ENCODE results near the gene DAD1.
"Not testable (repeated sequence)": the region's sequence is repeated elsewhere in the genome, so short reads cannot be mapped to it uniquely, and the experiment has no call there.

DAD1 gene

DNA sequence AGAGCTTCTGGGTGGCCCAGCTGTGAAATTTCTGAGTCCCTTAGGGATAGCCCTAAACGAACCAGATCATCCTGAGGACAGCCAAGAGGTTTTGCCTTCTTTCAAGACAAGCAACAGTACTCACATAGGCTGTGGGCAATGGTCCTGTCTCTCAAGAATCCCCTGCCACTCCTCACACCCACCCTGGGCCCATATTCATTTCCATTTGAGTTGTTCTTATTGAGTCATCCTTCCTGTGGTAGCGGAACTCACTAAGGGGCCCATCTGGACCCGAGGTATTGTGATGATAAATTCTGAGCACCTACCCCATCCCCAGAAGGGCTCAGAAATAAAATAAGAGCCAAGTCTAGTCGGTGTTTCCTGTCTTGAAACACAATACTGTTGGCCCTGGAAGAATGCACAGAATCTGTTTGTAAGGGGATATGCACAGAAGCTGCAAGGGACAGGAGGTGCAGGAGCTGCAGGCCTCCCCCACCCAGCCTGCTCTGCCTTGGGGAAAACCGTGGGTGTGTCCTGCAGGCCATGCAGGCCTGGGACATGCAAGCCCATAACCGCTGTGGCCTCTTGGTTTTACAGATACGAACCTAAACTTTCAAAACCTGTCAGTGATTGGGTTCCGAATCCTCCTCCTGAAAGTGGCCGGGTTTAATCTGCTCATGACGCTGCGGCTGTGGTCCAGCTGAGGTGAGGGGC, 38.9 kb downstream of the DAD1 start:
- peak; percentile 40 for DNase-seq

DNA sequence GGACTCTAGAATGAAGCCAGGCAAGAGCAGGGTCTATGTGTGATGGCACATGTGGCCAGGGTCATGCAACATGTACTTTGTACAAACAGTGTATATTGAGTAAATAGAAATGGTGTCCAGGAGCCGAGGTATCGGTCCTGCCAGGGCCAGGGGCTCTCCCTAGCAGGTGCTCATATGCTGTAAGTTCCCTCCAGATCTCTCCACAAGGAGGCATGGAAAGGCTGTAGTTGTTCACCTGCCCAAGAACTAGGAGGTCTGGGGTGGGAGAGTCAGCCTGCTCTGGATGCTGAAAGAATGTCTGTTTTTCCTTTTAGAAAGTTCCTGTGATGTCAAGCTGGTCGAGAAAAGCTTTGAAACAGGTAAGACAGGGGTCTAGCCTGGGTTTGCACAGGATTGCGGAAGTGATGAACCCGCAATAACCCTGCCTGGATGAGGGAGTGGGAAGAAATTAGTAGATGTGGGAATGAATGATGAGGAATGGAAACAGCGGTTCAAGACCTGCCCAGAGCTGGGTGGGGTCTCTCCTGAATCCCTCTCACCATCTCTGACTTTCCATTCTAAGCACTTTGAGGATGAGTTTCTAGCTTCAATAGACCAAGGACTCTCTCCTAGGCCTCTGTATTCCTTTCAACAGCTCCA, 39.6 kb downstream of the DAD1 start:
- no peak for DNase-seq

DNA sequence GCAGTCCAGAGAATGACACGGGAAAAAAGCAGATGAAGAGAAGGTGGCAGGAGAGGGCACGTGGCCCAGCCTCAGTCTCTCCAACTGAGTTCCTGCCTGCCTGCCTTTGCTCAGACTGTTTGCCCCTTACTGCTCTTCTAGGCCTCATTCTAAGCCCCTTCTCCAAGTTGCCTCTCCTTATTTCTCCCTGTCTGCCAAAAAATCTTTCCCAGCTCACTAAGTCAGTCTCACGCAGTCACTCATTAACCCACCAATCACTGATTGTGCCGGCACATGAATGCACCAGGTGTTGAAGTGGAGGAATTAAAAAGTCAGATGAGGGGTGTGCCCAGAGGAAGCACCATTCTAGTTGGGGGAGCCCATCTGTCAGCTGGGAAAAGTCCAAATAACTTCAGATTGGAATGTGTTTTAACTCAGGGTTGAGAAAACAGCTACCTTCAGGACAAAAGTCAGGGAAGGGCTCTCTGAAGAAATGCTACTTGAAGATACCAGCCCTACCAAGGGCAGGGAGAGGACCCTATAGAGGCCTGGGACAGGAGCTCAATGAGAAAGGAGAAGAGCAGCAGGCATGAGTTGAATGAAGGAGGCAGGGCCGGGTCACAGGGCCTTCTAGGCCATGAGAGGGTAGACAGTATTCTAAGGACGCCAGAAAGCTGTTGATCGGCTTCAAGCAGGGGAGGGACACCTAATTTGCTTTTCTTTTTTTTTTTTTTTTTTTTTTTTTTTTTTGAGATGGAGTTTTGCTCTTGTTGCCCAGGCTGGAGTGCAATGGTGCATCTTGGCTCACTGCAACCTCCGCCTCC, 40.9 kb downstream of the DAD1 start:
- DNase-seq, result no peak

- DNase-seq, result peak; percentile 19
These were observed 41.6 kb downstream of the DAD1 start for GRCh38 chr14:22547313-22547947.

DNA sequence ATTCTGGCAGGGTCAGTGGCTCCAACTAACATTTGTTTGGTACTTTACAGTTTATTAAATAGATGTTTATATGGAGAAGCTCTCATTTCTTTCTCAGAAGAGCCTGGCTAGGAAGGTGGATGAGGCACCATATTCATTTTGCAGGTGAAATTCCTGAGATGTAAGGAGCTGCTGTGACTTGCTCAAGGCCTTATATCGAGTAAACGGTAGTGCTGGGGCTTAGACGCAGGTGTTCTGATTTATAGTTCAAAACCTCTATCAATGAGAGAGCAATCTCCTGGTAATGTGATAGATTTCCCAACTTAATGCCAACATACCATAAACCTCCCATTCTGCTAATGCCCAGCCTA, 42.3 kb downstream of the DAD1 start:
- DNase-seq, result no peak

- peak; percentile 79 for DNase-seq
These were observed 42.9 kb downstream of the DAD1 start for GRCh38 chr14:22545842-22546721.

DNA sequence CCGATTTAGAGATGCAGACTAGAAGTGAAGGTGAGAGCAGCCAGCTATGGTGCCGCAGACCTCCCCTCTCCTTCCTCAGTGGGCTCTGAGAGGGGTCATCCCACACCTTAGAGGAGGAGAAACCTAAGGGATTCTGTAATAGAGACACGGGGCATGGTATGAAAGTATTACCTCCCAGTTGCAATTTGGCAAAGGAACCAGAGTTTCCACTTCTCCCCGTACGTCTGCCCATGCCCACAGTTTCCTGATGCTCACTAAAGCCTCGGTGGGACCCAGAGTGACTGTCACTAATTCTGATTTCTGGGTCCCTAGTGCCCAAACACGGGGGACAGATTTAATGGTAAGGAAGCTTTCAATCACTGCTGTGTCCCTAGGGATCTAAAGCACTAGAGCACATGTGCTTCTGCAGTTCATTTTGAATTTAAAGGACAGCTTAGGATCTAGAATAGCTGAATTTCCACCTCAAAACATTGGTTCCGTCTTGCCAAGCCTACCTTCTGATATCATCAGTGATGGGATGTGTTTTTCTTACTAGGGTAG, 44.1 kb downstream of the DAD1 start:
- DNase-seq, result no peak

DNA sequence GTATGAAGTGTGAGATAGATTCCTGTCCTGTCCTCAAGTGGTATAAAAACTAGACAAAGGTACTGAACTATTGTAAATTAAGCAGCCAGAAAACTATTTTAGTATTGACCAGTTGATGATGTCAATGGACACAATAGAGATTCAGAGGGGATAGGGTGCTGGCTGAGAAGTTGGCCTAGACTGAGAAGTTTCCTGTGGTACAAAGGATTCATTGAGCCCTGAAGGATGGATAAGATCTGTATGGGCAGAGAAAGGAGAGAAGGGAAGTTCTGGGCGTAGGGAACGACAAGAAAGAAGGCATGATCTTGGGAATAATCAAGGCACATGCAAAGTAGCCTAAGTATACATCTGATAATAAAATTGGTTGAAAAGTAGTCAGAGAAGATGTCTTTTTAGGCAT, 44.6 kb downstream of the DAD1 start:
- no peak for DNase-seq

- not testable (repeated sequence) for DNase-seq
These were observed 45.3 kb downstream of the DAD1 start for GRCh38 chr14:22543570-22544357.

- DNase-seq, result no peak
These were observed 46.7 kb downstream of the DAD1 start for GRCh38 chr14:22542360-22542759.

DNA sequence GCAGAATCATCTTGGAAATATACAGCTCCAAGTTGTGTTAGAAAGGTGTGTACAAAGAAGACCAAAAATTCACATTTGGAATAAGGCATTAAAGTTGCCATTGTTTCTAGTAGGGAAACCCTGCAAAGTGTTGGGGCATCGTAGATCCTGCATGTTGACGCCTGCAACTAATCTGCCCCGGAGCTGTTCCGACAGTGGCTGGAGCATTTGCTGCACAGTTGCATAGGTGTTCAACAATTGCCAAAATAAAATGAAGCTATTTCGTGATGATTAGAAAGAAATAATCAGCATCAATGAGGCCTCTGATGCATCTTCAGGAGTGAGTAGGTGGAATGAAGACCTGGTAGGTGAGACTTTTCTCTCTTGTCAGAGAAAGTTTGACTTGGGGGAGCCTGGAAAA, 47.3 kb downstream of the DAD1 start:
- DNase-seq, result no peak

- no peak for DNase-seq
These were observed 48.1 kb downstream of the DAD1 start for GRCh38 chr14:22540811-22541360.

GRCh38 chr14:22540293-22540692, 48.7 kb downstream of the DAD1 start:
- no peak for DNase-seq

DNA sequence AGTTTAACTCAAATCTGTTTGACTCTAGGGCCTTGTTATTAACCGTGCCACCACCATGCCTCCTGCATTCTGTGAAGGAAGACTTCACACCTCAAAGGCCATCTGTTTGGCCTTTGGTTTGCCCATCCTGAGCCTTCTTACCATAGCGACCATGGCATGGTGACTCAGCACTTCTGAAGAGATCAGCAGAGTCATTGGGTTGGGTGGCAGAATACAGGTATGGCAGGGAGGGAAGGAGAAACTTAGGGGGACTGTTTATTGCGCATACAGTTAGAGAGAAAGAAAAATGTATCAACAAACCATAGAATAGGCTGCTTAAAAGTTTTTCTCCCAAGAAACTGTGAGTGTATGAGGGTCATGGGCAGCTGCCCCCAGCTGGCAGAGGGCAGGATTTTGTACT, 49.2 kb downstream of the DAD1 start:
- DNase-seq, result no peak

- DNase-seq, result no peak
These were observed 50.3 kb downstream of the DAD1 start for GRCh38 chr14:22538671-22539228.

DNA sequence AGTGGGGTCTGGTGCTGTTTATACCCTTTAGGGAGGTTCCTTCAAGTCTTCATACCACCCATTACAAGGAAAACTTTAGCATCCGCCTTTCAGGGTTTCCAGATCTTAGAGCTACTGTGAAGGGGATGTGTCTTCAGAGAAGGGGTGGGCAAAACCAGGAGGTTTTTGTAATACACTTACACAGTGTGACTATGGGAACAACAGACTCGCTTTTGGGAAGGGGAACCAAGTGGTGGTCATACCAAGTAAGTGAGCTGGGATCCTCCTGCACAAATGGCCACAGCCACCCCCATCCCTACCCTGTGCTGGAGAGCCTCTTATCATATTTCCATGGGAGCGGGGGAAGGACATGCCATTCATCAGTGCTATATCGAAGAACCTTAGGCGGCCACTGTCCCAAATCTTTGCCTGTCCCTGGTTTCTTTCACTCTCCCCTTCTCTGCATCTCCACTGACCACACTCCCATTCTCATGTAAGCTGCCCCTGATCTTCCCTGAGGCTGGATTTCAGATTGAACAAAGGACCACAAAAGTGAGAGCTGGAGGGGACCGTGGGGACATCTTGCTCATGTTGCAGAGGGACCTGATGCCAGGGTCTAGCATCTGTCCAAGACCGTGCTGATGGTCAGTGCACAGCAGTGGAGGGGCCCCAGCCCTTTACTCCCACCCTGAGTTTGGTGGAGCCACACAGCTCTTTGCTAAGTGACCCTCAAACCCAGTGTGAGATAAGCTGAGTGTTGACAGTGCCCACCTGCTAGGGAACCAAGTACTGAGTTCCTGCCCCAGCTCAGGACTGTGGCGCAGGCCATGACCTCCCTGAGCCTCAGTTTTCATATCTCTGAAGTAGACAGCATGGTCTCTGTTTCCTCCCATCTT, 51.4 kb downstream of the DAD1 start:
- DNase-seq, result no peak

DNA sequence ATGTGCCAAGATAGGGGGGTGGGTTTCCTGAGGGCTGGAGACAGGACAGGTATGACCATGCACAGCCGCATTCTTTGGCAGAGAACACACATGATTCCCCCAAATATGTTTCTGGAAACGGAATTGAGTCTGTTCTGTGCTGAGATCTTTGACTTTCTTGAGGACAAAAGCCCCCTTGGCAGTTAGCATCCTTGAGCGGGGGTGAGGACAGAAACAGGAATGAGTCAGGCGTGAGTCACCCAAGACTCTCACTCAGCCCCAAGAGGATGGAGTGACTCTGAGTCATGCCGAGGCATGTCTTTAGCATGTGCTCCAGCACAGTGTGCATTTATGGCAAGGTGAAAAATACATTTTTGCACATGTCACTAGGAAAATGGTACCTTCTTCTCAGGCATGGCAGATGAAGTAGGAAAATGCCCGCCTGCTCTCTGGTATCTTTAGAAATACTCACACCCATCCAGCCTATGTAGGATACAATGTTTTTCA, 52.1 kb downstream of the DAD1 start:
- DNase-seq, result peak; percentile 98

DNA sequence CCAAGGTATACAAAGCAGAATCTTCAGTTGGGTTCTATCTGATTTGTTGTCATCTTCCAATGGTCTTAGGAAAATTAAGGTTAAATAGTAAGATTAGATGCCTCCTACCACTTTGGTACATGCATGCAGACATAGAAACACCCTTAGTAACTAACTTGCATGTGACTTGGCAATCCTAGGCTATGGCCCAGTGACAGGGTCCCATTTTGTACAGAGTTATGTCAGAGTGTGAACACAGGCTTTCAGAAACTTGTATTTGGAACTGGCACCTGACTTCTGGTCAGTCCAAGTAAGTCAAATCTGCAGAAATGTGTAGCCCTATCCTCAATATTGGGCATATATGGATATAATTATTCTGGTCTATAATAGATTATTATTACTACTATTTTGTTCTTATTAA, 53.1 kb downstream of the DAD1 start:
- DNase-seq, result no peak

GRCh38 chr14:22535126-22535525, 53.9 kb downstream of the DAD1 start:
- DNase-seq, result no peak

GRCh38 chr14:22534547-22534946, 54.5 kb downstream of the DAD1 start:
- no peak for DNase-seq
